Measurements from ENCODE around the gene GRID1.

Gene GRID1

DNA sequence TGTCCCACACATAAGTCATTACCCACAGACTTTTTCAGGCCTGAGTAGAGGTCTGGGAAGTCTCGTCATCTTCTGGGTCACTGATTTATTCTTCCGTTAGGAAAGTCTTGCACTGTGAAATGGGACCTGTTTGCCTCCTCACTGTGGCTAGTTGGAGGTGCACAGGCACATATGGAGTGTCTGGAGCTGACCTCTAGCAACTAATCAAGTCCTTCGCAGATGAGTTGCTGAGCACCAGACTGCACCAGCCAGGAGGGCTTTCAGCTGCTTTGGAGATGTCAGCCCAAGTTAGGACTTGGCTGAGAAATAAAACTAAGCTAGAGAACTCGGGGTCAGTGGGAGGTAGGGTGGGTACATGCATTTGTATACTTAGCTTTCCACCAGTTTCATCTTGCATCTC, 578.0 kb downstream of the GRID1 start:
- no peak for DNase-seq (ENCODE audit: low read depth)
- TF ChIP-seq CTCF (conservative IDR thresholded peaks at IDR 0.05; ENCODE audit: control insufficient read depth, insufficient read depth, low read depth, low read length) = no peak
- H3K4me3 ChIP-seq (ENCODE audit: control insufficient read depth, low read depth, low read length) = no peak overlapping the region

GRCh38 chr10:85787881-85788280, 578.7 kb downstream of the GRID1 start:
- H3K4me3 ChIP-seq (ENCODE audit: control insufficient read depth, low read depth, low read length) = no peak overlapping the region
- no peak for TF ChIP-seq CTCF (conservative IDR thresholded peaks at IDR 0.05; ENCODE audit: control insufficient read depth, insufficient read depth, low read depth, low read length)
- DNase-seq (ENCODE audit: low read depth) = no peak

DNA sequence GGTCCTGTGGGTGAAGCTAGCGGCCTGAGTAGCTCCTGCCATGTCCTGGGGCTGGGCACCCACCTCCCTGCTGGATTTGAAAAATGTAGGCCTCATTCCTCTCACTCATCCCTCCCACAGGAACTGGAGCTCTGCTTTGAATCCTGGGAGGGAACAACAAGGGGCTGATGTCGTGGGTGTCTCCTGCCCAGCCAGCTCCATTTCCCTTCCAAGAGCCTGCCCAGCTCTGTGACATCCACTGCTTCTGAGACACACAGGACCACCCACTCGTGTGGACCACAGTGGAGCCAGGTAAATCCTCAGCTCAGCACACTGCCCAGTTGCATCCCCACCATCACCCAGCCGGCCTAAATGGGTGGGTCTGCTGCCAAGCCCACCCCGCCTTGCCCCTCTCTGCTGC, 579.2 kb downstream of the GRID1 start:
- DNase-seq (ENCODE audit: low read depth) = no peak
- no peak overlapping the region for H3K4me3 ChIP-seq (ENCODE audit: control insufficient read depth, low read depth, low read length)
- no peak for TF ChIP-seq CTCF (conservative IDR thresholded peaks at IDR 0.05; ENCODE audit: control insufficient read depth, insufficient read depth, low read depth, low read length)

DNA sequence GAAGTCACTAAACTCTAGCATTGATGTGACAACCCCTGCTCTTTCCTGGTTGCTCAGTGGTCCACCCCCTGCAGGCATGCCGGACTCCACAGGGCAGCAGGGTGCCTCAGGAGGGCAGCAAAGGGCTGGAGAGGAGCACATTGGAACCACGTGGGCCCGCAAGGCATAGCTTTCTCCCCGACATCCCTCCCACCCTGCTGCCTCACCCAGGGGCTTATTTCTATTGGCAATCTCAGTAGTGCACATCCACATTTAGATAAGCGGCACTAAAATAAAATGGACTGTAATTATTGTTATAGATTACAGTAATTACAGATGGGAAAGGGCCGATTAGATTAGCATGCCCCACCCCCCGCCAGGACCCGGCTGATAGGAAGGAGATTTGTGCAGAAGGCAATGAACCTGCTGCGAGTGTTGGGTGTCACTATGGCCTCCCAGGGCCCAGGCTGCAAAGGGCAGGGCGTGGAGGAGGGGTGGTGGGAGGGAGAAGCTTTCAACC, 580.1 kb downstream of the GRID1 start:
- TF ChIP-seq CTCF (conservative IDR thresholded peaks at IDR 0.05; ENCODE audit: control insufficient read depth, insufficient read depth, low read depth, low read length) = no peak
- H3K4me3 ChIP-seq (ENCODE audit: control insufficient read depth, low read depth, low read length) = no peak overlapping the region
- DNase-seq (ENCODE audit: low read depth) = no peak

DNA sequence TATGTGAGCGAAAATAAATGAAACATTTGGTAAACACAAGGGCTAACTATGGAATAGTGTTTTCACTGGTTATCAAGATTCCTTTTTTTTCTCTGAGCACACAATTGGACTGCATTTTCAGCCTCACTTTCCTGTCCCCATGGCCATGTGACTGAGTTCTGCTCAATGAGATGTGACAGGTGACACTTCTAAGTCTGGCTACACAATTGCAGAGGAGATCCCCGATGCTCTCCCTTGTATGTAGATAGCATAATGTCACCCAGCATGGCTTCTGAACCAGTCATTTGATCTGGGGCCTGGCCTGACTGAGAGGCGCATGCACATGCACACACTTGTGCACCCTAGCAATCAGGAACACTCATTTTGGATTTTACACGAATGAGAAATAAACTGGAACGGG, 581.8 kb downstream of the GRID1 start:
- DNase-seq (ENCODE audit: low read depth) = no peak
- H3K4me3 ChIP-seq (ENCODE audit: control insufficient read depth, low read depth, low read length) = no peak overlapping the region
- no peak for TF ChIP-seq CTCF (conservative IDR thresholded peaks at IDR 0.05; ENCODE audit: control insufficient read depth, insufficient read depth, low read depth, low read length)

DNA sequence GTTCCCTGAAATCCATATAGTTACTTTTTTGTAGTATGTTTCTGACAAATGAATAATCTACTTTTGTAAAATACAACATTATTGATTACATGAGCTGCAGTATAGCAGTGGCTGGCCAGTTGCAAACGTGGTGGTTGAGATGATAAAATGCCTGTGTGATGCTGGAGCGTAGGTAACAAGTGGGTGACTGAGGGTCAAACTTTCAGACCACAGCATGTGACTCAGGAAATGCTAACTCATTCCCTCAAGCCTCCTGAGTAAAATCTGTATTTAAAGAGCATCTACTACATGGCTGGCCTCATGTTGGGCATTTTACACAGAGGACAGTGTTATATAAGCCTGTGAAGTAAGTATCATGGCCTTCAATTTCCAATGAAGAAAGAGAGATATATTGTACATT, 585.2 kb downstream of the GRID1 start:
- H3K4me3 ChIP-seq (ENCODE audit: control insufficient read depth, low read depth, low read length) = no peak overlapping the region
- TF ChIP-seq CTCF (conservative IDR thresholded peaks at IDR 0.05; ENCODE audit: control insufficient read depth, insufficient read depth, low read depth, low read length) = no peak
- DNase-seq (ENCODE audit: low read depth) = no peak

GRCh38 chr10:85778074-85778473, 588.5 kb downstream of the GRID1 start:
- no peak overlapping the region for H3K4me3 ChIP-seq (ENCODE audit: control insufficient read depth, low read depth, low read length)
- DNase-seq (ENCODE audit: low read depth) = no peak

More at GRCh38 chr10:85778074-85778473, 588.5 kb downstream of the GRID1 start:
- no peak for TF ChIP-seq CTCF (conservative IDR thresholded peaks at IDR 0.05; ENCODE audit: control insufficient read depth, insufficient read depth, low read depth, low read length)

Measured in fibroblast of mammary gland (primary cell).